ENCODE measurements around the gene HLF. TPM values are rescaled to one million over a fixed set of nuclear protein-coding genes. Genes with fewer than 3 reads are reported as not detected.
A peak's percentile ranks its signal among the peaks of the same experiment; 100 is the strongest.

The HLF gene
- total and polyA plus RNA-seq, 8 donors, result 1.6 to 42.4 (median 9.6) TPM

- TF ChIP-seq POLR2AphosphoS5 (IDR thresholded peaks at IDR 0.05), result no peak
- no peak for TF ChIP-seq CTCF (IDR thresholded peaks at IDR 0.05)
- no peak for TF ChIP-seq POLR2A (IDR thresholded peaks at IDR 0.05)
- TF ChIP-seq EP300 (IDR thresholded peaks at IDR 0.05), result no peak
- Histone ChIP-seq H3K27ac (peak overlapping the region in 1 of 5 donors; percentile 56), H3K36me3 (no peaks in the 10 kb centered on the region)
Observed at GRCh38 chr17:55303701-55304145, 39.0 kb downstream of the HLF start.

GRCh38 chr17:55304171-55304859, 39.6 kb downstream of the HLF start:
- Histone ChIP-seq H3K9me3 (no peaks in the 10 kb centered on the region), H3K36me3 (no peaks in the 10 kb centered on the region), H3K4me1 (peaks cover 6 to 60% (median 21%) of the 10 kb centered on the region in 4 donors), H3K4me3 (no peak overlapping the region), H3K27ac (peak overlapping the region in 1 of 5 donors; percentile 56), H3K27me3 (no peaks in the 10 kb centered on the region)
- WGBS, 5 donors, result 81 to 96% (median 85%) methylated on average over 8 to 11 of the region's 11 CpGs
- DNase-seq, result no peak
- intact Hi-C loops (cut with DNase I; ENCODE audit: low total_unique reads), result no loop called here
- TF ChIP-seq EP300 (IDR thresholded peaks at IDR 0.05) (no peak), CTCF (IDR thresholded peaks at IDR 0.05) (no peak), POLR2A (IDR thresholded peaks at IDR 0.05) (no peak), POLR2AphosphoS5 (IDR thresholded peaks at IDR 0.05) (no peak)

More at GRCh38 chr17:55303701-55304145, 39.0 kb downstream of the HLF start:
- no peak for DNase-seq
- intact Hi-C loops (cut with DNase I; ENCODE audit: low total_unique reads), result no loop called here
- H3K4me1 ChIP-seq, result peaks cover 6 to 60% (median 21%) of the 10 kb centered on the region in 4 donors
- 60 to 66% (median 64%) methylated on average over 7 of the region's 7 CpGs for WGBS, 5 donors
- H3K9me3 ChIP-seq, result no peaks in the 10 kb centered on the region
- H3K4me3 ChIP-seq, result no peak overlapping the region
- no peaks in the 10 kb centered on the region for H3K27me3 ChIP-seq

- no peaks in the 10 kb centered on the region for H3K9me3 ChIP-seq
- intact Hi-C loops (cut with DNase I; ENCODE audit: low total_unique reads), result no loop called here
- H3K4me1 ChIP-seq, result peaks cover 6 to 60% (median 21%) of the 10 kb centered on the region in 4 donors
- no peak overlapping the region for H3K4me3 ChIP-seq
- no peaks in the 10 kb centered on the region for H3K27me3 ChIP-seq
- no peak for TF ChIP-seq POLR2A (IDR thresholded peaks at IDR 0.05)
- TF ChIP-seq CTCF (IDR thresholded peaks at IDR 0.05), result no peak
- no peak for TF ChIP-seq EP300 (IDR thresholded peaks at IDR 0.05)
- no peak for TF ChIP-seq POLR2AphosphoS5 (IDR thresholded peaks at IDR 0.05)
- H3K27ac ChIP-seq, result peak overlapping the region; percentile 2 to 69 (median 51)
- H3K36me3 ChIP-seq, result no peaks in the 10 kb centered on the region
- 73 to 89% (median 81%) methylated on average over 6 of the region's 6 CpGs for WGBS, 5 donors
- no peak for DNase-seq
Observed at GRCh38 chr17:55305321-55306087, 40.7 kb downstream of the HLF start.

GRCh38 chr17:55307879-55308278, 43.1 kb downstream of the HLF start:
- Histone ChIP-seq H3K4me3 (no peak overlapping the region), H3K27me3 (no peaks in the 10 kb centered on the region), H3K9me3 (no peaks in the 10 kb centered on the region), H3K36me3 (no peaks in the 10 kb centered on the region), H3K4me1 (peaks cover 0 to 40% (median 15%) of the 10 kb centered on the region in 4 donors), H3K27ac (no peak overlapping the region)
- no peak for DNase-seq
- intact Hi-C loops (cut with DNase I; ENCODE audit: low total_unique reads), result no loop called here
- TF ChIP-seq EP300 (IDR thresholded peaks at IDR 0.05), result no peak
- 87 to 96% (median 93%) methylated on average over 7 of the region's 7 CpGs for WGBS, 5 donors

Measured in stomach (tissue), 9 donors.